ENCODE results near the gene C9orf85. TPM values are rescaled to one million over a fixed set of nuclear protein-coding genes. Genes with fewer than 3 reads are reported as not detected.

C9orf85 gene
- total and polyA plus RNA-seq, 8 donors: 2.2 to 68.3 (median 8.4) TPM

- Histone ChIP-seq H3K4me1 (peaks cover 0 to 18% (median 5%) of the 10 kb centered on the region in 4 donors), H3K36me3 (no peaks in the 10 kb centered on the region), H3K9me3 (no peaks in the 10 kb centered on the region), H3K4me3 (no peak overlapping the region), H3K27me3 (no peaks in the 10 kb centered on the region), H3K27ac (no peak overlapping the region)
- no peak for TF ChIP-seq POLR2AphosphoS5 (IDR thresholded peaks at IDR 0.05)
- TF ChIP-seq CTCF (IDR thresholded peaks at IDR 0.05): no peak
- no peak for TF ChIP-seq EP300 (IDR thresholded peaks at IDR 0.05)
- TF ChIP-seq POLR2A (IDR thresholded peaks at IDR 0.05): no peak
- intact Hi-C loops (cut with DNase I; ENCODE audit: low total_unique reads): no loop called here
- WGBS, 5 donors: 48 to 74% (median 61%) methylated on average over 4 of the region's 4 CpGs
- DNase-seq: peak in 1 of 2 donors; percentile 18
Measured at GRCh38 chr9:71937070-71937625, 25.7 kb downstream of the C9orf85 start.

- Histone ChIP-seq H3K36me3 (no peaks in the 10 kb centered on the region), H3K27ac (no peak overlapping the region), H3K27me3 (no peaks in the 10 kb centered on the region), H3K4me1 (peaks cover 0 to 18% (median 7%) of the 10 kb centered on the region in 4 donors), H3K4me3 (no peak overlapping the region), H3K9me3 (no peaks in the 10 kb centered on the region)
- DNase-seq: no peak
- intact Hi-C loops (cut with DNase I; ENCODE audit: low total_unique reads): no loop called here
- no peak for TF ChIP-seq POLR2A (IDR thresholded peaks at IDR 0.05)
- no peak for TF ChIP-seq EP300 (IDR thresholded peaks at IDR 0.05)
- TF ChIP-seq CTCF (IDR thresholded peaks at IDR 0.05): no peak
- no peak for TF ChIP-seq POLR2AphosphoS5 (IDR thresholded peaks at IDR 0.05)
- WGBS, 5 donors: 85 to 93% (median 86%) methylated on average over 1 of the region's 1 CpG
Measured at GRCh38 chr9:71937898-71938297, 26.5 kb downstream of the C9orf85 start.

GRCh38 chr9:71941060-71941568 lies 29.7 kb downstream of the C9orf85 start:
- no peaks in the 10 kb centered on the region for H3K36me3 ChIP-seq
- WGBS, 5 donors: 86 to 92% (median 89%) methylated on average over 2 of the region's 2 CpGs
- H3K27me3 ChIP-seq: no peaks in the 10 kb centered on the region
- H3K27ac ChIP-seq: no peak overlapping the region
- intact Hi-C loops (cut with DNase I; ENCODE audit: low total_unique reads): no loop called here
- peaks cover 0 to 29% (median 13%) of the 10 kb centered on the region in 4 donors for H3K4me1 ChIP-seq
- TF ChIP-seq POLR2A (IDR thresholded peaks at IDR 0.05) (no peak), POLR2AphosphoS5 (IDR thresholded peaks at IDR 0.05) (no peak), CTCF (IDR thresholded peaks at IDR 0.05) (no peak)
- H3K9me3 ChIP-seq: no peaks in the 10 kb centered on the region
- no peak for DNase-seq
- no peak overlapping the region for H3K4me3 ChIP-seq

- no peak for TF ChIP-seq POLR2AphosphoS5 (IDR thresholded peaks at IDR 0.05)
- no peak for TF ChIP-seq EP300 (IDR thresholded peaks at IDR 0.05)
- no peak for TF ChIP-seq CTCF (IDR thresholded peaks at IDR 0.05)
- TF ChIP-seq POLR2A (IDR thresholded peaks at IDR 0.05): no peak
- H3K36me3 ChIP-seq: peaks cover 0 to 4% (median under 1%) of the 10 kb centered on the region in 4 donors
- H3K9me3 ChIP-seq: no peaks in the 10 kb centered on the region
- H3K4me3 ChIP-seq: no peak overlapping the region
- 95 to 100% (median 96%) methylated on average over 2 of the region's 2 CpGs for WGBS, 5 donors
- H3K4me1 ChIP-seq: peaks cover 0 to 25% (median 8%) of the 10 kb centered on the region in 4 donors
- H3K27me3 ChIP-seq: no peaks in the 10 kb centered on the region
- intact Hi-C loops (cut with DNase I; ENCODE audit: low total_unique reads): no loop called here
- no peak overlapping the region for H3K27ac ChIP-seq
- DNase-seq: no peak
Measured at GRCh38 chr9:71941998-71942567, 30.6 kb downstream of the C9orf85 start.

Data from stomach (tissue), 9 donors.